HT-29 (cell line): ENCODE data around the gene CFAP46. TPM values are rescaled to one million over a fixed set of nuclear protein-coding genes. Genes with fewer than 3 reads are reported as not detected.
"Not testable (repeated sequence)": the region's sequence is repeated elsewhere in the genome, so short reads cannot be mapped to it uniquely, and the experiment has no call there.

Source experiments
- DNase-seq: peaks from one replicate; pipeline ENCODE4 v3.0.0-alpha.2; 2015; ENCODE audit warnings: low spot score
- total RNA-seq: library from RNA; depleted of rRNA; stranded (reverse); fragments of >200 nt; shearing (Covaris generic); gene quantifications from 2 replicates; pipeline ENCODE4 v1.2.3, GENCODE V29; 2014

The CFAP46 gene
- total RNA-seq, 1 experiment from 2014 or later = not detected

DNA sequence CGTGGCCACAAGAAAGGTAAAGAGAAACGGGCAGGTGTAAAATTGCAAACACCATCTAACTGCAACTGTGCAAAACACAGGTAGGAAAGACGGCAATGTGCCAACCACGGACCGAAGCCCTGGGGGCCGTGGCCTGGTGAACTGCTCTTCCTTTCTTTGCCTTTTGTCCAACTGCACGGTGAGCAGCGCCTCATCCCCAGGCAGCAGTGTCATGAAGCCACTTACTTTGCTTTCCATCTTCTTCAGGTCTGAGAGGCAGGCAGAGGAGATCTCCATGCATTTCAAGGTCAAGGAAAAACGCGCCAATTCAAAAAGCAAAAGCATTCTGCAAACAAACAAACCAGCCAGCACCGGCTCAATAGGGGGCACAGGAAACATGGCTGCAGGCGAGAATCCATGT is 12.9 kb downstream of the CFAP46 start:
- DNase-seq = no peak

- DNase-seq = no peak
Measured at GRCh38 chr10:132928261-132928660, 14.1 kb downstream of the CFAP46 start.

GRCh38 chr10:132927824-132928223 is 14.5 kb downstream of the CFAP46 start:
- DNase-seq = no peak

DNA sequence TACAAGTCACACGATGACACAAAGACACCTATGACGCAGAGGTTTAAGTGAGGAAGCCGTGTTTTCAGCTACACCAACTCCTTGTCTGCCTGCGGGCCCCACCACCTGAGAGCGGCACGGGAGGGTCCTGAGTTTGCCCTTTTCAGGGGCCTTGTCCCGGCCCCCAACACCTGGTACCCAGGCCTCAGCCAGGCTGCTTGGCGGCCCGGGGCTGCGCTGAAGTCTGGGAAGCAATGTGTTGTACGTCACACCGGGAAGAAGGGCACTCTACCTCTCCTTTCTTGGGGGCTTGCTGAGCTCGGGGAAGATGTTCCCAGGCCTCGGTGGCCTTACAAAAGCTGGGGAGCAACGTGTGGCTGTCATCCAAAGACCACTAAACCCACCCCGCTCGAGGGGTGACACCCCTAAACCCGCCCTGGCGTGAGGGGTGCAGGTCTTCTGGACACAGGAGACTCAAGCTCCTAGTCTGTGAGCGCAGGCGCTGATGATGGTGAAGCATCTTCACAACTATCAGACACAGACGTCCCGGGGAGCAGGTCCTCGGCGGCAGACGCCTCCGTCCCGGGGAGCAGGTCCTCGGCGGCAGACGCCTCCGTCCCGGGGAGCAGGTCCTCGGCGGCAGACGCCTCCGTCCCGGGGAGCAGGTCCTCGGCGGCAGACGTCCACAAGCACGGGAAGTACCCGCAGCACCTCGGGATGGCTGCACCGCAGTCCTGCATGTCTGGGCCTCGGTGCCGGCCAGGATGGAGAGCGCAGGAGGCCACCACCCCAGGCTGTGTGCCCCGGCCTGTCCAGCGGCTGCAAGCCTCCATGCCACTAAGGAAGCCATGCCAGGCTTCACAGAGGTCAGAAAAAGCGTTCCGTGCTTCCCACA is 15.4 kb downstream of the CFAP46 start:
- no peak for DNase-seq

DNA sequence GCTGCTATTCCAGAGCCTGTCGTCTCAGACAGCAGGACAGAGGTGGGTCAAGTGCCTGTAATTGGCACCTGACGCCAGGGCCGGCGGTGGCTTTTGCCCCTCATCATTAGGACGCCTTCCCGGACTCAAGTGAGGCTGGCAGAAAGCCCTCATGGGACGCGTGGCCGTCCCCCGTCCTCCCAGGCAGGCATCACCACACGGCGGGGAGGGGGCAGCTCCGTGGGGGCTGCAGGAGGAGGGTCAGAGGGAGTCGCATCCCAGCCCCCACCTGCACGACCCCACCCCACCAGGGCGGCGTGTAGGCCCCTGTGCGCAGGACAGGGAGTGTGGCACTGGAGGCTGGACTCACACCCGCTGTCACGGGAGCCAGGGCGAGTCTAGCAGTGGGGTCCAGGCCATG is 16.3 kb downstream of the CFAP46 start:
- no peak for DNase-seq

DNA sequence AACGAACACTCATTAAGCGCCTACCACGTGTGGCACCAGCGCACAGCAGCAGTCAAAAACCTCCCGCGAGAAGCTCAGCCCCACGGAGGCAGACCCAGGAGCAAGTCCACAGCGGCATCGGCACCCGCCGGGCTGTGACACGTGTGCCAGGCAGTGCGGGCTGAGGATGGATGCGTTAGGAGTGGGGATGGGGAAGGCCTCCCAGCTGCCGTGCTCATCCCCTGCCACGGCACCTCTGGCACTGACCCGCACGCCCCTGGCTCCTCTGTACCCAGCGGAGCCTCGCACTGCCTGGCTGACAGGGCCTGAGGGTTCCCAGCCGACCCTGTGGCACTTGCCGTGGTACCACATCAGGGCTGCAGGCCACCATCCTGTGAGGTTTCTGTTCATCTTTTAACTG is 16.8 kb downstream of the CFAP46 start:
- DNase-seq = no peak

DNA sequence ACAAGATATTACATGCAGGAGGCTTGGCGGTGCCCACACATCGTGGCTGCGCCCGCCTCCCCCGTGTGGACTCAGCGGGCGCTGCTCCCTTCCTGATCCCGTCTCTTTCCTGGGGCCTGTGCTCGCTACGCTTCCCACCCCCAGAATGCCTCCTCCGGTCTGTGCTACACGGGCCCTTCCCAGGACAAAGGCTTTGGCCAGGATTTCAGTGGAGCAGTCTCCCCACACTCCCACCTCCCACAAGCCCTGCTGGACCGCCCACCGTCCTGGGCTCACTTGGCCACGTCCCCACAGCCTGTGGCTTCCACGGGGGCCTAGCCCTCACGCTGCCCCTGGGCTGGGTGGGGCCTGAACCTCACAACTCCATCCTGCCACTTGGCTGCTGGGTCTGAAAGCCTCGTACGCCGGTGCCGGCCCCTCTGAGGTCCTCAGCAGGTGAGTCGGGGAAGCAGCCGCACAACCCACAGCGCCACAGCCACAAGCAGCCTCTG is 17.3 kb downstream of the CFAP46 start:
- DNase-seq = no peak

GRCh38 chr10:132924046-132924952 is 18.1 kb downstream of the CFAP46 start:
- no peak for DNase-seq

GRCh38 chr10:132923384-132923783 is 19.0 kb downstream of the CFAP46 start:
- DNase-seq = not testable (repeated sequence)

DNA sequence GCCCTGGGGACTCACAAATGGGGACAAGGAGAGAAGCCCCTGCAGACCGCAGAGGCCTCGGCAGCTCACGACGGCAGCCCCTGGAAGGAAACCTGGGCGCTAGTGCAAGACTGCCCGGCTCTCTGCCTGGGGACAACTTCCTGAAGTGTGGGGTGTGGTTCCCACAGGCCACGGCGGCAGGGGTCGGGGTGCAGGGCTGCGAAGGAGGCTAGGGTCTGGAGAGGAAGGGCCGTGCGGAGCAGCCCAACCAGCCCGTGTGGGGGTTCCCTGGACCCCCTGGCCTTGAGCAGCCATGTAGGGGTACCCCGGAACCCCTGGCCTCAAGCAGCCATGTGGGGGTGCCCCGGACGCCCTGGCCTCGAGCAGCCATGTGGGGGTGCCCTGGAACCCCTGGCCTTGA is 19.5 kb downstream of the CFAP46 start:
- no peak for DNase-seq

DNA sequence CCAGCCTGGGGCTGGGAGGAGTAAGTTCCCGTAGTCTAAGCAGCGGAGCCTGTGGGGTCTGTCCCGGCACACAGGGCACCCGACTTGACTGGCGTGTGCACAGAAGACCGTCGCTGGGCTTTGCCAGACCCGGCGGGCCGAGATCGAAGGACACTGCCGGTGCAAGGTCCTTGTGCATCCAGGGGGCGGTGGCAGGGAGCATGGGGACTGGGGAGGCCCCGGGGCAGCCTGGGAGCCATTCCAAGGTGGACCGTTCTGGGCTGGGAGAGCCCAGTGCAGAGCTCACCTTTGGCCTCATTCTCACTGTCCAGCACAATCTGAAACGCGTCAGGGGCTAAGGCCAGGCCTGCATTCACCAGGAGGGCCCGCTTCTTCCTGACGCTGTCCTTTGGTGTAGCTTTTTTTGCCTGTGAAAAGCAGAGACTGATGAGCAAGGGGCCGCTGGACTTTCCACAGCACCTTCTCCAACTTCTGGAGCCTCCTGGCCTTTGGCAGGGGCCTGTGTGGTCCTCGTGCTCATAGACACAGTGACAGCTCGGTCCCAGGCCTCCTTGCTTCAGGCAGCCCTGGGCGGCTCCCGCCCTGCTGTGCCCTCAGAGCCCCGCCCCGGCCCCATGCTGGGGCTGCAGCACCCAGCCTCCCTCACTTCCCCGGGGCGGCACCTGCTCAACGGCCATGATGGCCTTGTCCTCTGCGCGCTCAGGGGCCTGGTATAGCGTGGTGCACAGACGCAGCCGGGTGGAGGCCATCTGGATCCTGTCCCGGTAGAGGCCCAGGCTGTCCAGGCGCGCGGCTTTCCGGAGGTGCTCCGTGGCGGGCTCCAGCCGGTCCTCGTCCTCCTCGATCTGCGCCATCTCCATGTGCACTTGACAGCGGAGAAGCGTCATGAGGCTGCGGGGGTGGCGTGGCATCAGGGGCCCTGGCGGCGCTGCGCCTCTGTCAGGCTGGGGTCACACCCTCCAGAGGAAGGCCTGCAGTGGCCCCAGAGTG is 20.3 kb downstream of the CFAP46 start:
- no peak for DNase-seq

DNA sequence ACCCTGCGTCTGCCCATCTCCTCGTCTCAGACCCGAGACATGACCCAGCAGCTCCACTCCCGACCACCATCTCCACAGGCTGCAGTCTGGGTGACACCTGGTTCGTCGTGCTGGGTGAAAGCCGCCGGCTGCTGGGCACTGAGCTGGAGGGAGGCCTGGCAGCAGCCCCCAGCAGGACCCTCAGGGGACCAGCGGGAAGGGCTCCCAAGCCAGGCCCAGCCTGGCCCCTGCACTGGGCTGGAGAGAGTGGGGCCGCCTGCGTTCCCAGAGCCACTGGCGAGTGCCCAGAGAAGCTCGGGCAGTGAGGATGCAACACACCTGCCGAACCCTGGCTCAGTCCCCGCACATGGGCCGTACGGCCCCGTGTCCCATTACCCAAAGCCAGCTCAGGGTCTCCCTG is 21.3 kb downstream of the CFAP46 start:
- DNase-seq = no peak

DNA sequence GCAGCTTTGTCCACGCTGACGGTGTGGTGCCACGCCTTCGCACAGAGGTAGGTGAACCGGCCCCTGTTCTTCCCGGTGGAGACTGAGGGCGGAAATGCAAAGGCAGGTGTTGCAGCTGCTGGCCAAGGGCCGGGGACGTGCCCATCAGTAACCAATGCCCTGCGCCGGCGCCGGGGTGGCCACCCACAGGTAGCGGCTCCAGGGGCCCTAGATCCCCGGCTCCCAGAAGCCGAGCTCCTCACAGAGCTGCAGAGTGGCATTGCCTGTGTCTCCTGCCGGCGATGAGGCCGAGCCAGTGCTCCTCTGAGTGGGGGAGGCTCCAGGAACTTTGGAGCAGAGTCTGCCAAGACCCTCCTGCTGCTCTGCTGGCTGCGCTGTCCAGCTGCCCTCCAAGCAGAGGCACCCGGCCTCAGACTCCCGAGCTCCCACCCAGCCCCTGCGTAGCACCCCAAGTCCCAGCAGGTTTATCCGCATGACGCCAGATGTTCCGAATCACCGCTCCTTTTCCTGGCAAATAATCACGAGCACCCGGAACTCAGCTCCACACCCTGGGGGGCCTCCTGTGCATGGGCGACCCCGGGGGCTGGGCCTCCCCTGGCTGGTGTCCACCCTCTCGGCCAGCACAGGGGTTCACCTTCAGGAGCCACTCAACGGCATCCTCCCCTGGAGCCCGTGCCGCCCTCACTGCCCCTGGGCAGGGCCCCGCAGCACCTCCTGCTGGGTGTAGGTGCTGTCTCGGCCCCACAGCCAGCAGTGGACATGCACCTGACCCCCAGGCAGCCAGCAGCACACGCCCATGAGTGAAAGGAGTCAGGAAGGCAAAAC is 22.1 kb downstream of the CFAP46 start:
- DNase-seq = no peak

DNA sequence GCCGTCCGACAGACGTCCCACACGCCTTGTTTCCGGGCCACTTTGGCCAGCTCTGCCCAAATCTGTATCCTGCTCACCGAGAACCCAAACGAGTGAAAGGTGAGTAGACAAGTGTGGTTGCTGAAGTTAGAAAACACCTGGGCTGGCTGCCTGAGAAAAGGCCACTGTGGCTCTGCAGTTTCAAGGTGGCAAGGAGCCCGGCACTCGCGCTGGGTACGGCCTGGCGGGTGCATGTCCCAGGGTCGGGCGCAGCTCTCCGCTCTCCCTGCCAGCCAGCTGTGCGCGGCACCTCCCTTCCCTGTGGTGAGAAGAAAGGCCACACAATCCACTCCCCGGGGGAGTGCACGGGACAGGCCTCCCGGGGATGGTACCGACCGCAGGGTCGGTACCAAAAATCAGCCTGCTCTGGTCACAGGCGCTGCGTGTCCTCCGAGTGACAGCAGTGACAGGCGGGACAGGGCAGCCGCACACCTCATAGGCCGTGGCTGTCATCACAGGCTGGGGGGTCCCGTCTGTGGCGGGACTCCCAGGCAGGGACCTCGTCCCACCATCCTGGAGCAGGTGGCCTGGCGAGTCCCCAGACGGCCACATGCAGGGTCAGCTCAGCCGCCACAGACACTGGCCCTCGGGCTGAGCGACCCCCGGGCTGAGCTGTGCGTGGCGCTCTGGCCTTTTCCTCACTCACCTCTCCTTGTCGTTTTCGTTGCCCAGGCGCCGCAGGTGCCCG is 22.8 kb downstream of the CFAP46 start:
- DNase-seq = no peak

GRCh38 chr10:132918617-132919373 is 23.6 kb downstream of the CFAP46 start:
- DNase-seq = no peak

DNA sequence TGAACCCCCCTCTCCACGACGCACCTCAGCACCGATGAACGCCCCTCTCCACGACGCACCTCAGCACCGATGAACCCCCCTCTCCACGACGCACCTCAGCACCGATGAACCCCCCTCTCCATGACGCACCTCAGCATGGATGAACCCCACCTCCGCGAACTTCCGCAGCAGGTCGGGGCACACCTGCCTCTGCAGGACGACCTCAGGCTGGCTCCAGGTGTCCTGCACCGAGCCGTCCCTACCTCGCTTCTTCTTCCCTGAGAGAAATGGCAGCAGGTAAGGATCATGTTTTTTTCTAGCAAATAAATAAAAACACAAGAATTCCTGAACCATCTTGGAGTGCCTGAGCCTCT is 24.1 kb downstream of the CFAP46 start:
- no peak for DNase-seq

DNA sequence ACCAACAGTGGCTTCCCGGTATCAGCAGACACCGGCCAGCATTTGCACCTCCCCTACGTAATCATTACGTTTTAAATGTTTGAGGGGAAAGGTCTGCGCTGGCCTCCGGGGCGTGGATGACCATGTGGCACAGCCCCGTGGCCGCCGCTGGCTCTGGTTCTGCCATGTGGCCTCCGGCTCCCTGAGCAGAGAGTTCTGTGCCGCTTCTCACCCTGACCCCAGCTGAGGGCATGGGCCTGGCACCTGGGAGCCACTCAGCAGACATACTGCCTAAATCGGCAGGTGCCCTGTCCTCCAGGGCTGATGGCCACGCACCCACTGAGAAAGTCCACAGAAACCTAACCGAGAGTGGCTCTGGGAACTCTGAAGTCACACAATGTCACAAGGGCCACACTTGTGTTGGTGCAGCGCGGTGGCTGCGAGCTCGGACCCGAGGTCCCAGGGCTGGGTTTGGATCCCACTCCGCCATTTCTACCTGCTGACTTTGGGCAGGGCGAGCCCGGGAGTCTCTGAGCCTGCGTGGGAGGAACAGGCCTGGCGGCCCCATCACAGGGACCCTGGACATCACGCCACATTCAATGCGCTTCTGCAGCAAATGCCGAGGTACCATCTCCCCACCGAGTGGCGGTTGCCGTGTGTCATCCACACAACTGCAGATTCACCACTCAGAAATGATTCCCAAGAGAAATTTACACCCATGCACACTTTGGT is 25.3 kb downstream of the CFAP46 start:
- DNase-seq = no peak

GRCh38 chr10:132916421-132916841 is 25.9 kb downstream of the CFAP46 start:
- no peak for DNase-seq
